Measurements from ENCODE around the gene ZNF777.

The ZNF777 gene

DNA sequence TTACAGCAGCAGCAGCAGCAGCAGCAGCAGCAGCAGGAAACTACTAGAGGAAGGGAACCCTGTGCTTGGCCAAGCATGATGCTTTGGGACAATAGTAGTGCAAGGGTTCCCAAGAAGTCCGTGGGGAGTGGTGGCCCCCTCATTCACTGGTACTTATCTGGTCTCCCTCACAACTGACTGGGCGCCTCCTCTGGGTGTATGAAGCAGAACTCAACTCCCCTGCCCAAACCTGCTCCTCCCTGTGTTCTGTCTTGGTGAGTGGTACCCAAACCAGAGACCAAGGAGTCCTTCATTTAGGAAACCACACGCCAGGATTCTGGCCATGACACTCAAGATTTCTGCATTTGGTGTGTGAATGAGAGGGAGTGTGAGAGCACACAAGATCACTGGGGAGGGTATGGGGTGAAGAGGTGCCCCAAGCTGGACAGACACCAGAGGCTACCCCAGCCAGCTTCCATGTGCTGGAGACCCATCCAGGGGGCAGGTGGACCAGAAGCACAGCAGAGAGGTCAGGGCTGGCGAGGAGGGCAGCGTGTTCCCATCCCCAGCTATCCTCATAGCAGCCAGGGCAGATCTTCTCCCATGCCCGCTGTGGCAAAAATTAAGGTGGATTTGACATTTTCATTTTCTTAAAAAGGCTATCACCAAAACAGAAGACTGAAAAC is 10.6 kb upstream of the ZNF777 start:
- Histone ChIP-seq H3K4me2 (ENCODE audit: low read length) (no peak overlapping the region), H2AFZ (ENCODE audit: low read depth, low read length) (no peak overlapping the region), H3K27ac (ENCODE audit: low read length) (no peak overlapping the region), H4K20me1 (ENCODE audit: insufficient read depth, low read length) (no peaks in the 10 kb centered on the region), H3K79me2 (ENCODE audit: low read length) (no peaks in the 10 kb centered on the region), H3K36me3 (replicated peaks; ENCODE audit: low read depth, low read length) (peaks cover 45% of the 10 kb centered on the region), H3K9ac (ENCODE audit: low read length) (no peak overlapping the region), H3K4me1 (ENCODE audit: low read length) (no peaks in the 10 kb centered on the region), H3K9me3 (ENCODE audit: insufficient read depth, low read length) (no peaks in the 10 kb centered on the region), H3K4me3 (ENCODE audit: low read length) (no peak overlapping the region), H3K27me3 (ENCODE audit: low read depth, low read length) (no peaks in the 10 kb centered on the region)
- TF ChIP-seq EZH2phosphoT487 (IDR thresholded peaks at IDR 0.05; ENCODE audit: low read depth): no peak
- TF ChIP-seq, protein P1, sequence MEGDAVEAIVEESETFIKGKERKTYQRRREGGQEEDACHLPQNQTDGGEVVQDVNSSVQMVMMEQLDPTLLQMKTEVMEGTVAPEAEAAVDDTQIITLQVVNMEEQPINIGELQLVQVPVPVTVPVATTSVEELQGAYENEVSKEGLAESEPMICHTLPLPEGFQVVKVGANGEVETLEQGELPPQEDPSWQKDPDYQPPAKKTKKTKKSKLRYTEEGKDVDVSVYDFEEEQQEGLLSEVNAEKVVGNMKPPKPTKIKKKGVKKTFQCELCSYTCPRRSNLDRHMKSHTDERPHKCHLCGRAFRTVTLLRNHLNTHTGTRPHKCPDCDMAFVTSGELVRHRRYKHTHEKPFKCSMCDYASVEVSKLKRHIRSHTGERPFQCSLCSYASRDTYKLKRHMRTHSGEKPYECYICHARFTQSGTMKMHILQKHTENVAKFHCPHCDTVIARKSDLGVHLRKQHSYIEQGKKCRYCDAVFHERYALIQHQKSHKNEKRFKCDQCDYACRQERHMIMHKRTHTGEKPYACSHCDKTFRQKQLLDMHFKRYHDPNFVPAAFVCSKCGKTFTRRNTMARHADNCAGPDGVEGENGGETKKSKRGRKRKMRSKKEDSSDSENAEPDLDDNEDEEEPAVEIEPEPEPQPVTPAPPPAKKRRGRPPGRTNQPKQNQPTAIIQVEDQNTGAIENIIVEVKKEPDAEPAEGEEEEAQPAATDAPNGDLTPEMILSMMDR (IDR thresholded peaks at IDR 0.05; ENCODE audit: low read depth, low read length): no peak

DNA sequence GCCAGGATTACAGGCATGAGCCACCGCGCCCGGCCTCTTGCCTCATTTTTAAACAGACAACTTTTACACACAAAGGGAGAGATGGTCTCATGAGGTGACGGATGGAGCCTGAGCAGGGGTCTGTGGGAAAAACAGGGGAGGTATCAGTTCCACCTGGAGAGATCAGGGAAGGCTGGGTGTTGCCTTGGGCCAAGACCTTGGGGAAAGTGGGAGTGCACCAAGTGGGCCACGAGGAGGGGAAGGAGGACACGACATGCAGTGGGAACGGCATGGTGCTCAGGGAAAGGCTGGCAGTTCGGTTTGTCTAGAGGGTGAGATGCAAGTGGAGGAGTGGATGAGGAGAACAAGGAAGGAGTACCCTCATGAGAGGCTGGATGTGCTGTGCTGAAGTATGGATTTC is 8.9 kb upstream of the ZNF777 start:
- Histone ChIP-seq H3K4me2 (ENCODE audit: low read length) (no peak overlapping the region), H3K9ac (ENCODE audit: low read length) (no peak overlapping the region), H3K4me3 (ENCODE audit: low read length) (no peak overlapping the region), H3K27ac (ENCODE audit: low read length) (no peak overlapping the region), H3K36me3 (replicated peaks; ENCODE audit: low read depth, low read length) (peaks cover 38% of the 10 kb centered on the region), H3K9me3 (ENCODE audit: insufficient read depth, low read length) (no peaks in the 10 kb centered on the region), H3K4me1 (ENCODE audit: low read length) (no peaks in the 10 kb centered on the region), H2AFZ (ENCODE audit: low read depth, low read length) (no peak overlapping the region), H3K79me2 (ENCODE audit: low read length) (no peaks in the 10 kb centered on the region), H4K20me1 (ENCODE audit: insufficient read depth, low read length) (no peaks in the 10 kb centered on the region), H3K27me3 (ENCODE audit: low read depth, low read length) (no peaks in the 10 kb centered on the region)
- TF ChIP-seq EZH2phosphoT487 (IDR thresholded peaks at IDR 0.05; ENCODE audit: low read depth): no peak
- TF ChIP-seq, protein P1 (IDR thresholded peaks at IDR 0.05; ENCODE audit: low read depth, low read length): no peak

DNA sequence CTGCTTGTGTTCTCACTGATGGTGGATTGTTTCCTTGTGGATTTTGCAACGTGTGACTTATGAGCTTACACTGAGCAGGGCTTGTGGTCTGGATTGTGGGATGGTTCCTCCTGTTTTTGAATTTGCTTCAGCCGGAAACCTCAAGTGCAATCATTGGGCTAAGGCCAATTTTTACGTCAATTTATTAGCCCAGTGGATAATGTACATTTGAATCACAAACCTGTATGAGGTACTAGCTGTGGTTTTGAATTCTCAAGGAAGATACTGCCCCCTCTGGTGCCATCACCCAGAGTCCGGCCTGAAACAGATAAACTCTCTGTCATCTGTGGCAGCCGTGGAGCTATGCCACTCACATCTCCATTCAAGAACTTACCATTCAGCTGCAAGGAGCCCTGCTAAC is 7.3 kb upstream of the ZNF777 start:
- H3K36me3 ChIP-seq (replicated peaks; ENCODE audit: low read depth, low read length): peaks cover 26% of the 10 kb centered on the region
- no peaks in the 10 kb centered on the region for H3K27me3 ChIP-seq (ENCODE audit: low read depth, low read length)
- no peak overlapping the region for H3K27ac ChIP-seq (ENCODE audit: low read length)
- no peaks in the 10 kb centered on the region for H4K20me1 ChIP-seq (ENCODE audit: insufficient read depth, low read length)
- no peak overlapping the region for H3K4me3 ChIP-seq (ENCODE audit: low read length)
- no peak overlapping the region for H2AFZ ChIP-seq (ENCODE audit: low read depth, low read length)
- H3K4me2 ChIP-seq (ENCODE audit: low read length): no peak overlapping the region
- no peaks in the 10 kb centered on the region for H3K79me2 ChIP-seq (ENCODE audit: low read length)
- TF ChIP-seq, protein P1 (IDR thresholded peaks at IDR 0.05; ENCODE audit: low read depth, low read length): no peak
- TF ChIP-seq EZH2phosphoT487 (IDR thresholded peaks at IDR 0.05; ENCODE audit: low read depth): no peak
- no peaks in the 10 kb centered on the region for H3K4me1 ChIP-seq (ENCODE audit: low read length)
- H3K9me3 ChIP-seq (ENCODE audit: insufficient read depth, low read length): no peaks in the 10 kb centered on the region
- no peak overlapping the region for H3K9ac ChIP-seq (ENCODE audit: low read length)

DNA sequence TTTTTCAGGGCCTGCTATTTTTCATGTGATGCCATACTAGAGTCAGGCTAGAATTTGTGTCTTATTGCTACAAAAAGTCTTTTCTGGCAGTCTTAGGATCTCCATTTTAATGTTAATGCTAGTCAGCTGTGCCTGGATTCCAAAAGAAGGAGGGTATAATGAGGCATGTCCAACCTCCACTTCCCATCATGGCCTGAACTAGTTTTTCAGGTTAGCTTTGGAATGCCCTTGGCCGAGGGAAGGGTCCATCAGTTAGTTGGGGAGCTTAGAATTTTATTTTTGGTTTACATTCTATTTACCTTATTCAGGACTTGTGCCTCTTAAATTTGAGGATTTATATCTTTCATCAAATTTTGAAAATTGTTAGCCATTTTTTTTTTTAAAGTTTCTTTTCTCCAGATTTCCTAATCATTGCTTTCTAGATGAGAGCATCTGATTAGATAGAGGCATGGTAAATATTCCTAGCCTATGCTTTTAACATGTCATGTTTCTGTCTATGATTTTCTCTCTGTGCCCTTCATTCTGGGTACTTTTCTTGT is 6.5 kb upstream of the ZNF777 start:
- no peak overlapping the region for H3K27ac ChIP-seq (ENCODE audit: low read length)
- TF ChIP-seq, protein P1 (IDR thresholded peaks at IDR 0.05; ENCODE audit: low read depth, low read length): no peak
- no peak for TF ChIP-seq EZH2phosphoT487 (IDR thresholded peaks at IDR 0.05; ENCODE audit: low read depth)
- no peaks in the 10 kb centered on the region for H3K79me2 ChIP-seq (ENCODE audit: low read length)
- no peak overlapping the region for H2AFZ ChIP-seq (ENCODE audit: low read depth, low read length)
- H3K9me3 ChIP-seq (ENCODE audit: insufficient read depth, low read length): no peaks in the 10 kb centered on the region
- H3K4me3 ChIP-seq (ENCODE audit: low read length): no peak overlapping the region
- H3K9ac ChIP-seq (ENCODE audit: low read length): no peak overlapping the region
- no peaks in the 10 kb centered on the region for H3K27me3 ChIP-seq (ENCODE audit: low read depth, low read length)
- no peak overlapping the region for H3K4me2 ChIP-seq (ENCODE audit: low read length)
- H3K4me1 ChIP-seq (ENCODE audit: low read length): no peaks in the 10 kb centered on the region
- H3K36me3 ChIP-seq (replicated peaks; ENCODE audit: low read depth, low read length): peaks cover 17% of the 10 kb centered on the region
- no peaks in the 10 kb centered on the region for H4K20me1 ChIP-seq (ENCODE audit: insufficient read depth, low read length)

Measured in OCI-LY3 (cell line).